GM21529 (cell line): ENCODE measurements around the gene ACVR1B.
"Not testable (repeated sequence)": the region's sequence is repeated elsewhere in the genome, so short reads cannot be mapped to it uniquely, and the experiment has no call there.

Source experiments
- ATAC-seq: cut with Tn5 transposase; IDR thresholded peaks from one replicate; pipeline ENCODE4 v1.9.1; 2021; ENCODE audit not compliant: unreplicated experiment

Gene ACVR1B

GRCh38 chr12:51969643-51970042, 18.1 kb downstream of the ACVR1B start:
- no peak for ATAC-seq

GRCh38 chr12:51970904-51971646, 19.6 kb downstream of the ACVR1B start:
- peak; percentile 89 for ATAC-seq

- peak; percentile 46 for ATAC-seq
Observed at GRCh38 chr12:51971679-51972421, 20.4 kb downstream of the ACVR1B start.

- no peak for ATAC-seq
Observed at GRCh38 chr12:51972422-51972812, 20.9 kb downstream of the ACVR1B start.

- ATAC-seq = no peak
Observed at GRCh38 chr12:51972849-51973273, 21.4 kb downstream of the ACVR1B start.

GRCh38 chr12:51973560-51973959, 22.1 kb downstream of the ACVR1B start:
- ATAC-seq = no peak

GRCh38 chr12:51974646-51975045, 23.1 kb downstream of the ACVR1B start:
- no peak for ATAC-seq

- no peak for ATAC-seq
Observed at GRCh38 chr12:51975196-51975595, 23.7 kb downstream of the ACVR1B start.

- no peak for ATAC-seq
Observed at GRCh38 chr12:51976376-51977160, 25.1 kb downstream of the ACVR1B start.

GRCh38 chr12:51977320-51977753, 25.8 kb downstream of the ACVR1B start:
- no peak for ATAC-seq

GRCh38 chr12:51979306-51979705, 27.8 kb downstream of the ACVR1B start:
- ATAC-seq = not testable (repeated sequence)

GRCh38 chr12:51980051-51980808, 28.7 kb downstream of the ACVR1B start:
- peak; percentile 84 for ATAC-seq

- no peak for ATAC-seq
Observed at GRCh38 chr12:51980809-51981127, 29.3 kb downstream of the ACVR1B start.

- ATAC-seq = no peak
Observed at GRCh38 chr12:51984657-51985056, 33.2 kb downstream of the ACVR1B start.

- no peak for ATAC-seq
Observed at GRCh38 chr12:51985154-51985835, 33.8 kb downstream of the ACVR1B start.

- no peak for ATAC-seq
Observed at GRCh38 chr12:51986834-51987233, 35.3 kb downstream of the ACVR1B start.

GRCh38 chr12:51992246-51992645, 40.7 kb downstream of the ACVR1B start:
- no peak for ATAC-seq

GRCh38 chr12:51994539-51994820, 43.0 kb downstream of the ACVR1B start:
- ATAC-seq = no peak

GRCh38 chr12:51994959-51995358, 43.5 kb downstream of the ACVR1B start:
- no peak for ATAC-seq

GRCh38 chr12:51997136-51997535, 45.6 kb downstream of the ACVR1B start:
- no peak for ATAC-seq
